Smooth muscle cell of the coronary artery (primary cell): ENCODE data around the gene MMP23B. TPM values are rescaled to one million over a fixed set of nuclear protein-coding genes. Genes with fewer than 3 reads are reported as not detected.

Source experiments
- total RNA-seq: library from RNA; depleted of rRNA; stranded (reverse); fragments of >200 nt; gene quantifications from 2 replicates; pipeline ENCODE4 v1.2.3, GENCODE V29; 2014; ENCODE audit warnings: low replicate concordance

Gene MMP23B
- total RNA-seq, result 2.1 and 4.7 TPM in 2 replicates

DNA sequence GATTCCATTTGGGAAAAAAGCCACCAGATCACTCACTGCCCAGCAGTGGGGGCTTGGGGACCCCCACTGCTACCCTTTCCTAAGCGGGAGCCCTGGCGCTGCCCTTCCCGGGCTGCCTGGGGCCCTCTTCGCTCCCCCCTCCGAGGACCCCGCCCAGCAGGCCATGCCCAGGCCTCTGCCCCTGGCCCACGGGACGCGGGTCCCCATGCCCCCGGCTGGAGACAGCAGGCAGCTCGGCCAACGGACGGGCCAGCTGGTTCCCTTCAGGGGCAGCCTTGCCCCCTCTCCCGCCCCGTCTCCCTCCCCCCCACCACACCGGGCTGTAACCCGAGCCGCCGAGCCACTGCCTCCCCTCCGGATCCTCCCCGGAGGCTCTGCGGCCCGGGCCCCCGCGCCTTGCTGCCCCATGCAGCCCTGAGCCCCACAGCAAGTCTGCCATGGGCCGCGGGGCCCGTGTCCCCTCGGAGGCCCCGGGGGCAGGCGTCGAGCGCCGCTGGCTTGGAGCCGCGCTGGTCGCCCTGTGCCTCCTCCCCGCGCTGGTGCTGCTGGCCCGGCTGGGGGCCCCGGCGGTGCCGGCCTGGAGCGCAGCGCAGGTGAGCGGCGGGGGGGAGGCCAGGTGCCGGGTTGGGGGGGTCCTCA is at the start of gene MMP23B:
Gene MMP23B (plus strand): TSS at position 392 of the 639 bp plus-strand sequence. CDS start 46 bp downstream, at position 438.

DNA sequence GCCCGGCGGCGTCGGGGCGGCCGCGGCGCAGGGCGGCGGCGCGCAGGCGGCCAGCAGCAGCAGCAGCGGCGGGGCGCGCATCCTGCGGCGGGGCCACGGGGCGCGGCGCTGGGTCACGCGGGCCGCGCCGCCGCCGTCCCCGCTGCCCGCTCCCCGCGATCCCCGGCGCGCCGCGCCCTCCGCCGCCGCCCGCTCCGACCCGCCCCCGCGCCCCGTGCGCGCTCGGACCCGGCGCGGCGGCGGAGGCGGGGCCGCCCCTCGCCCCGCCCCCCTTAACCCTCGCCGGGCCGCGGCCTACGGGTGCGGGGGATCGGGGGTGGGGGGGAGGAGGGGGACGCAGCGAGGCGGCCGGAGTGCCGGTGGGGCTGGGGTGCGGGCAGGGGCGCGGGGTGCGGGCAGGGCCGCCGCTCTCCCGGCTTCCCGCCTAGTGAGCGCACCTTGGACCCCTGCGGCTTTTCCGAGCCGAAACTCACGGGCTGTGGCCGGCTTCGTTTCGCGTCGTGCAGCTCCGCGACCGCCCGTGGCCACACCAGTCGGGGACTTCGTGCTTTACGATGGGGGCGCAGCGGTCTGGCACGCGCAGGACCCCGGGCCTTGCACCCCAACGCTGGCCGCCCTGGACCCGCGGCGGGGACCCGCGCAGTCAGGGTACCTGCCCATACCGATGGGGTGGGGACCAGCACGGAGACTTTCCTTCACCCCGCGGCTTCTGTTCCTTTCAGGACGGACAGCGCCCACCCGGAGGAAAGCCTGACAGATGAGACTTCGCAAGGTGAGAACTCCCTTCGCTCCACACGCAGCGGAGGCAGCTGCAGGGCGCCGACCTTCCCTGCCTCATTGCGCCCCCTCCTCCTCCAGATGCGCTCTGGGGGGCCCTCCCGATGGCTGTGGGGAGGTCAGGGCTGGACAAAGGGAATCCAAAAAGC is 31.8 kb upstream of the MMP23B start, which contains the start of gene FNDC10:
Gene FNDC10 (minus strand): TSS at position 201 of the 926 bp plus-strand sequence. CDS start 120 bp downstream, at position 81.

DNA sequence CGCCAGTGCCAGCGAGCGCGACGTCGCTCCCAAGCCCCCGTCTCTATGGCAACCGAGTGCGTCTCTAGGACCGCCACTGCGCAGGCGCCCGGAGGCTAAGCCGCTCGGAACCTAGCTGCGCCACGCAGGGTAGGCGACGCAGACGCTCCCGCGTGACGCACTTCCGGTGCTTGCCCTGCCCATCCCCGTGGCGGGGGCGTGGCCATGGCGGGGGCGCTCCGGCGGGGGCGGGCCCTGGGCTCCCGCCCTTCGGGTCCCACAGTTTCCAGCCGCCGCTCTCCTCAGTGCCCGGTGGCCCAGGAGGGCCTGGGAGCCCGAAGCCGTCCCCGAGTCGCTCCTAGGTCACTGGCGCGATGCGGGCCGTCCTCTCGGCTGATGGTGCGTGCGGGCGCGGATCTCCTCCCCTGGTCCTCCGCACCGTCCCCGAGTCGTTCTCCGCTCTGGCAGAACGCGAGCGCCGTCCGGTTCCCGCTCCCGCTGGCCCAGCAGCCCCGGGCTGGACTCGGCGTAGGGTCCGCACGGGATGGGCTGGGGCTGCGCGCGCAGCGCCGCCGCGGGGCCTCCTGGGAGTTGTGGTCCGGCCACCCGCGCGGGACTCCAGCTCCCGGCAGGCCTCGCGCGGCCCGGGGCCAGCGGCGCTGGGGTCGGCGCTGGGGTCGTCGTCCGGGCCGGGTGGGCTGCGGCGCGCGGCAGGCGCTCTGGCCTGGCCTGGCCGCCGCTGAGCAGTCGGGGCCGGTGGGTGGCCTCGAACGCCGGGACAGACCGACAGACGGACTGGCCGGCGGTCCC is 16.5 kb upstream of the MMP23B start, which contains the start of gene MIB2:
Gene MIB2 (plus strand): TSS at position 245 of the 789 bp plus-strand sequence. CDS start 7,953 bp downstream, outside the sequence.

DNA sequence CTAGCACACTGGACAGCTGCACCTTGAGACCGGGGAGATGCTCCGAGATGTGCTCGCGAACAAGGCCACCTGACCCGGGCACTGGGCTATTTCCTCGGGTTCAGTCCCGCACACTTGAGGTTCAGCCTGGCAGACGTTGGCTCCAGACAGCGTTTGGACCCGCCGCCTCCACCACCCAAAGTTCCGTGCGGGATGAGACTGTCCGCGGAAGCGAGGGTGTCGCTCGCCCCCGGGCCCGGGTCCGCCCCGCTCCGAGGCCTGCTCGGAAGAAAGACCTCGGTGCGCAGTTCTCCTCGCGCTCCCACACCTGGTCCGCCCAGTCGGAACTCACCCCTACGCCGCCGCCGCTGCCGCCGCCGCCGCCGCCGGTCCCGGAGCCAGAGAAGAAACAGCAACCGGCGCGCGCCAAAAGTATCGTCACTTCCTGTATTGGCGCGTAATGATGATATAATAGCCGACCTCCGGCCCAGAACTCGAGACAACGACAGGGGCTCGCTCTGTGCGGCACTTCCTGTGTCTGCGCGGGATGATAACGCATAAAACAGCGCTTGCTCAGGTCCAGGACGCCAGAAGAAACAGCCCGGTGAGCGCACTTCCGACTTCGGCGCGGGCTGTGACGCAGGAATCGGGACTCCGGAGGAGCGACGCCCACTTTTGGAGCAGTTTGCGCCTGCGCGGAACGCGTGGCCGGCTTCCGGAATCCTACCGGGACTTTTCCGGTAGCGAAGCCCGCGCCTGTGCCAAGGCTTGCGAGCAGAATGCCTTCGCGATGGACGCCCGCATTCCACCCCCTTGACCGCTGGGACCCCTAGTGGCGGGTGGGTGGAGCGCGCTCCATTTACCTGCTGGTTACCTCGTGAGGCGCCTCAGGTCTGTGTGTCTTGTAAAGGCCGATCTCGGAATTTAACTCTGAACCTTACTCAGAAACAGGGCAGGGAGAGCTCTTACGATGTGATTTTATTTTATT is 26.9 kb downstream of the MMP23B start, which contains the start of gene CDK11B:
Gene CDK11B (minus strand): TSS at position 422 of the 967 bp plus-strand sequence. CDS start 1,519 bp downstream, outside the sequence.

Other genes with a start within 250 kb of the MMP23B start
- 92.2 and 99.7 TPM in 2 replicates for gene CCNL2, start 232.8 kb upstream of the MMP23B start, total RNA-seq
- gene MRPL20, start 224.9 kb upstream of the MMP23B start, total RNA-seq, result 59.4 and 118 TPM in 2 replicates
- gene ANKRD65, start 210.9 kb upstream of the MMP23B start, total RNA-seq, result 0.23 TPM in 2 replicates
- gene VWA1, start 196.5 kb upstream of the MMP23B start, total RNA-seq, result 1.5 and 1.6 TPM in 2 replicates
- under 0.01 and 0.15 TPM in 2 replicates for gene ATAD3C, start 182.5 kb upstream of the MMP23B start, total RNA-seq
- gene ATAD3B, start 160.4 kb upstream of the MMP23B start, total RNA-seq, result 15.9 and 18.1 TPM in 2 replicates
- 20.5 and 40.8 TPM in 2 replicates for gene ATAD3A, start 120.0 kb upstream of the MMP23B start, total RNA-seq
- gene TMEM240, start 91.5 kb upstream of the MMP23B start, total RNA-seq, result 1.6 and 5.6 TPM in 2 replicates
- gene SSU72, start 57.3 kb upstream of the MMP23B start, total RNA-seq, result 24.2 and 47.0 TPM in 2 replicates
- 0.45 and 0.82 TPM in 2 replicates for gene FNDC10, start 32.0 kb upstream of the MMP23B start, total RNA-seq
- gene MIB2, start 16.7 kb upstream of the MMP23B start, total RNA-seq, result 60.0 and 184 TPM in 2 replicates
- 8.8 and 9.0 TPM in 2 replicates for gene CDK11B, start 26.8 kb downstream of the MMP23B start, total RNA-seq
- gene SLC35E2B, start 60.6 kb downstream of the MMP23B start, total RNA-seq, result 19.3 and 24.9 TPM in 2 replicates
- gene CDK11A, start 92.2 kb downstream of the MMP23B start, total RNA-seq, result 7.7 and 11.8 TPM in 2 replicates
- 30.6 and 32.3 TPM in 2 replicates for gene NADK, start 146.3 kb downstream of the MMP23B start, total RNA-seq